HT-29 (cell line): ENCODE measurements around the gene DNAJB7. TPM values are rescaled to one million over a fixed set of nuclear protein-coding genes. Genes with fewer than 3 reads are reported as not detected.
"Not testable (repeated sequence)": the region's sequence is repeated elsewhere in the genome, so short reads cannot be mapped to it uniquely, and the experiment has no call there.

ENCODE experiments used
- DNase-seq: peaks from one replicate; pipeline ENCODE4 v3.0.0-alpha.2; 2015; ENCODE audit warnings: low spot score
- small RNA-seq: library from RNA; depleted of rRNA; stranded (forward); fragments of <200 nt; gene quantifications from one replicate; pipeline ENCODE3, GENCODE V24; 2014
- total RNA-seq: library from RNA; depleted of rRNA; stranded (reverse); fragments of >200 nt; shearing (Covaris generic); gene quantifications from 2 replicates; pipeline ENCODE4 v1.2.3, GENCODE V29; 2014; rRNA removed

The DNAJB7 gene
- total RNA-seq, 1 experiment from 2014 or later: not detected

DNA sequence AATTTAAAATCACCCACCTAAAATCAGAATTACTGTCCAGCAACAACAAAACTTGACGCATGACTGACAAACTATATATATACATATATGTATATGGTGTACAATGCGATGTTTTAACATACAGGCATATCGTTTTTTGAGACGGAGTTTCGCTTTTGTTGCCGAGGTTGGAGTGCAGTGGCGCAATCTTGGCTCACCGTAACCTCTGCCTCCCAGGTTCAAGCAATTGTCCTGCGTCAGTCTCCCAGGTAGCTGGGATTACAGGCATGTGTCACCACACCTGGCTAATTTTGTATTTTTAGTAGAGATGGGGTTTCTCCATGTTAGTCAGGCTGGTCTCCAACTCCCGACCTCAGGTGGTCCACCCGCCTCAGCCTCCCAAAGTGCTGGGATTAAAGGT is 16.1 kb downstream of the DNAJB7 start:
- not testable (repeated sequence) for DNase-seq

- DNase-seq: no peak
These were observed 17.0 kb downstream of the DNAJB7 start for GRCh38 chr22:40844951-40845350.

GRCh38 chr22:40838486-40838885 is 23.4 kb downstream of the DNAJB7 start:
- DNase-seq: no peak

DNA sequence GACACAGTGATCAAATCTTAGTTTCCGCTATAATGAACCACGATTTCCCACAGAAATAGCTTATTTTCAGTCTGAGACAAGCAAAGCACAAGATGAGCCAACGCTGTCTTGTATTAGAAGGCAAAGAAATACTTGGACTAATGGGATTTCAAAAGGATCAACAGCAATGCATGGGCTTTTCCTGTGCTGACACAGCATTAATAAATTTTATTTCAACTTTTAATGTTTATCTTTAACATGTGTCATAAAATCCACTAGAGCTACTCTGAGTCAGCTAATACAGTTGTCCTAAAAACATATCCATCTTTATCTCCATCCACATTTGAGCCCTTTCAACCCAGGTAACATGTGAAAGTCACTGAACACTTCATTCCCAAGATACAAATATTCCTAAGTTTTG is 27.3 kb downstream of the DNAJB7 start:
- no peak for DNase-seq

GRCh38 chr22:40829131-40829530 is 32.8 kb downstream of the DNAJB7 start:
- DNase-seq: no peak

- DNase-seq: no peak
These were observed 34.8 kb downstream of the DNAJB7 start for GRCh38 chr22:40826984-40827741.

DNA sequence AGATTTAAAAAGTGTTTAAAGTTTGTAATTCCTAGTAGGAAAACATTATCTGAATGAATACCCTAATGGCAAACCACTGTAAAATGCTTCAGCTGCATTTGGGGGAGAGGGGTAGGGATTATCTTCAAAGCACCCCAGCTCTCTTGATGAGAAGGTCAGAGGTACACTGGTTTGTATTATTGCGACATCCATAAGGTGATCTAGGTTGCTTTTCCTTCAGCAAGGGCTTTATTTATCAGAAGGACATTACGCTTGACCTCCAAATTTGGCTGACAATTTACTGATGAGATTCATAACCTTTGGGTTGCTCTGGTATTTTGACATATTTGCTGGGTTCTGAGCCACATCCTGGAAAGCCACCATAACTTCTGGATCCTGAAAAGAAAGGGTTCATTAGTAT is 35.6 kb downstream of the DNAJB7 start:
- not testable (repeated sequence) for DNase-seq

- no peak for DNase-seq
These were observed 38.5 kb downstream of the DNAJB7 start for GRCh38 chr22:40823426-40823825.

- DNase-seq: no peak
These were observed 42.2 kb downstream of the DNAJB7 start for GRCh38 chr22:40819599-40820140.

DNA sequence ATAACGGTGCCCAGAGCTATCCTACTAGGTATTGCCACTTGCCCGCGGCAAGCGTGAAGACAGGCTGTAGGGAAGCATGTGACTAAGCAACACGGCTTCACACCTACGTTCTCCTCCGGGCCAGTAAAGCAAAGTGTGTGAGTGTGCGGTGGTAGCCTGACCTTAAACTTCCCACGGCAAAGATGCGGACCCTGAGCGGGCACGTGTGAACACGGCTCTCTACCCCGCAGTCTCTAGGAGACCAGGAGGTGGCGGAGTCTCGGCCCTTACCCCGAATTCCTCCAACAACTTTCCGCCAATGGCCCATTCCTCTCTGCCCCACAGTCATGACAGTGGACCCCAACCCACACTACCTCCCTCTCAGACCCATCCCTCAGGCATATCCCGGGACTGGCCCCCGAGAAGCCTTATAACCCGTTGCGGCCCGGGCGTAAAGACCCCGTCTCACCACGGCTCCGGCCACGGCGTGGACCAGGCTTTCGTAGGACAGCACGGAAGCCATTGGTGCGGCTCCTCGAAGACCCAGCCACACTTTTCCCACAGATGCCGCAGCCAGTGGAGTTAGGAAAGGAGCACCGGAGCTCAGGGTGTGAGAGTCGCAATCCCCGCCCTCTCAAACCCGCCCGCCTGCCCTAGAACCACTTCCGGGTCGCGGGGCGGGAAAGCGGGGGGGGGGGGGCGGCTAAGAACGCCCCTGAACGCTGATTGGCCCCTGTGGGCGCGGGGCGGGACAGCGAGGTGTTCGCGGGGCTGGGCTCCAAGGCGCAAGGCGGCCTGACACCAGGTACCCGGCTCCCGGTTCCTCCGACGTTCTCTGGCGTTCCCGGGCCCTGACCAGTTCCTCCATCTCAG is 42.9 kb downstream of the DNAJB7 start, which contains the start of gene SLC25A17:
SLC25A17 (minus strand) TSS at position 600 of the 852 bp plus-strand sequence; CDS start at position 502, 98 bp downstream.
- peak; percentile 84 for DNase-seq

GRCh38 chr22:40818192-40818746 is 43.6 kb downstream of the DNAJB7 start:
- DNase-seq: no peak

GRCh38 chr22:40817737-40818136 is 44.2 kb downstream of the DNAJB7 start:
- no peak for DNase-seq

- DNase-seq: no peak
These were observed 48.0 kb downstream of the DNAJB7 start for GRCh38 chr22:40813912-40814315.

Small RNAs within 50 kb of the gene (small RNA-seq; reads per million reads assigned to genes)
- not detected for gene MIR4766

Other genes with a start within 250 kb of the DNAJB7 start
- gene MRTFA, start 225.4 kb downstream of the DNAJB7 start, total RNA-seq: 23.6 and 26.1 TPM in 2 replicates
- gene MCHR1, start 182.6 kb downstream of the DNAJB7 start, total RNA-seq: not detected in 2 replicates
- gene SLC25A17, start 42.8 kb downstream of the DNAJB7 start, total RNA-seq: 13.4 and 14.0 TPM in 2 replicates
- 67.2 and 92.5 TPM in 2 replicates for gene ST13, start 5.5 kb downstream of the DNAJB7 start, total RNA-seq
- gene XPNPEP3, start 5.0 kb downstream of the DNAJB7 start, total RNA-seq: 5.8 and 6.5 TPM in 2 replicates
- gene RBX1, start 89.3 kb upstream of the DNAJB7 start, total RNA-seq: 34.1 and 41.3 TPM in 2 replicates
- 24.0 and 31.6 TPM in 2 replicates for gene EP300, start 230.5 kb upstream of the DNAJB7 start, total RNA-seq